ENCODE measurements around the gene CD81. TPM values are rescaled to one million over a fixed set of nuclear protein-coding genes. Genes with fewer than 3 reads are reported as not detected.

Gene CD81
- total and polyA plus RNA-seq, 2 donors (not counting 1 experiment from before 2014, with no cell fraction given): 438 to 611 TPM

DNA sequence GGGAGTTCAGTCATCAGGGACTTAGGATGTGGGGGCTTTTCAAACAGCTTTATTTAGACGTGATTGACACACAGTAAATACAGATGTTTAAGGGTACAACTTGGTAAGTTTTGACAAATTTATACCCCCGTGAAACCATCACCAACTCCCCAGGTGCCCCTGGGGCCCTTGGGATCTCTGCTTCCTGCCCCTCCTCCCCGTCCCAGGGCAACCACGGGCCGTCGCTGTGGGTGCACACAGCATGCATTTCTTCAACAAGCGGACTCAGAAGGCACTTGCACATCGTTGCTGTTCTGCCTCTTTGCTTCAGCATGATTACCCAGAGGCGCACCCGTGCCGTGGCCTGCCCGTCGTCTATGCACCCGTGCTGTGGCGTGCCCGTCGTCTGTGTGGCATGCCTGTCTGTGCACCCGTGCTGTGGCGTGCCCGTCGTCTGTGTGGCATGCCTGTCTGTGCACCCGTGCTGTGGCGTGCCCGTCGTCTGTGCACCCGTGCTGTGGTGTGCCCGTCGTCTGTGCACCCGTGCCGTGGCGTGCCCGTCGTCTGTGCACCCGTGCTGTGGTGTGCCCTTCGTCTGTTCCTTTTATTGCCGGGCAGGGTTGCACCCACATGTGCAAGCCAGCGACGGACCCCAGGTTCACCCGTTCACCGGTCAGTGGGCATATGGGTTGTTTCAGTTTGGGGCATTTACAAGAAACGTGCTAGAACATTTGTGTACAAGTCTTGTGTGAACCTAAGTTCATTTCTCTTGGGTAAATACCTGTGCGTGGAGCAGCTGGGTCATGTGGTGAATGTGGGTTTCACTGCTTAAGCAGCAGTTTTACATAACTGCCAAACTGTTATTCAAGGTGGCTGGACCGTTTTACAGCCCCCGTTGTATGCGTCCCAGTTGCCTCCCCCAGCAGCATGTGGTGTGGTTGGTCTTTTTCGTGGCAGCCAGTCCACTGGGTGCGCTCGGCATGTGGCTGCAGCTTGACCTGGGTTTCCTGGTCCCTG is 8.3 kb downstream of the CD81 start:
- TF ChIP-seq EZH2 (IDR thresholded peaks at IDR 0.05; ENCODE audit: low read length, missing control alignments): no peak
- TF ChIP-seq, protein P1, sequence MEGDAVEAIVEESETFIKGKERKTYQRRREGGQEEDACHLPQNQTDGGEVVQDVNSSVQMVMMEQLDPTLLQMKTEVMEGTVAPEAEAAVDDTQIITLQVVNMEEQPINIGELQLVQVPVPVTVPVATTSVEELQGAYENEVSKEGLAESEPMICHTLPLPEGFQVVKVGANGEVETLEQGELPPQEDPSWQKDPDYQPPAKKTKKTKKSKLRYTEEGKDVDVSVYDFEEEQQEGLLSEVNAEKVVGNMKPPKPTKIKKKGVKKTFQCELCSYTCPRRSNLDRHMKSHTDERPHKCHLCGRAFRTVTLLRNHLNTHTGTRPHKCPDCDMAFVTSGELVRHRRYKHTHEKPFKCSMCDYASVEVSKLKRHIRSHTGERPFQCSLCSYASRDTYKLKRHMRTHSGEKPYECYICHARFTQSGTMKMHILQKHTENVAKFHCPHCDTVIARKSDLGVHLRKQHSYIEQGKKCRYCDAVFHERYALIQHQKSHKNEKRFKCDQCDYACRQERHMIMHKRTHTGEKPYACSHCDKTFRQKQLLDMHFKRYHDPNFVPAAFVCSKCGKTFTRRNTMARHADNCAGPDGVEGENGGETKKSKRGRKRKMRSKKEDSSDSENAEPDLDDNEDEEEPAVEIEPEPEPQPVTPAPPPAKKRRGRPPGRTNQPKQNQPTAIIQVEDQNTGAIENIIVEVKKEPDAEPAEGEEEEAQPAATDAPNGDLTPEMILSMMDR (conservative IDR thresholded peaks at IDR 0.05 in 1 of 2, IDR thresholded peaks at IDR 0.05 in 1 of 2; ENCODE audit: low read depth in 1 of 2, low read length in 2 of 2): no peak
- H2AFZ ChIP-seq (ENCODE audit: low read length): no peak overlapping the region
- no peak overlapping the region for H3K9ac ChIP-seq (ENCODE audit: insufficient read depth, low read length)
- no peak overlapping the region for H3K4me3 ChIP-seq (replicated peaks in 1 of 4; ENCODE audit: control extremely low read depth in 1 of 4, insufficient read depth in 1 of 4, low read depth in 3 of 4, low read length in 4 of 4)
- H3K27ac ChIP-seq (ENCODE audit: insufficient read depth, low read length): no peak overlapping the region
- peaks cover 23% of the 10 kb centered on the region for H3K36me3 ChIP-seq (ENCODE audit: control insufficient read depth, insufficient read depth, low read length)
- peaks cover 97% of the 10 kb centered on the region for H3K79me2 ChIP-seq (ENCODE audit: control insufficient read depth, insufficient read depth, low read length)
- H3K27me3 ChIP-seq (ENCODE audit: control insufficient read depth, insufficient read depth, low read length): no peaks in the 10 kb centered on the region
- H4K20me1 ChIP-seq (ENCODE audit: control insufficient read depth, extremely low read depth, insufficient read depth, low read length): peaks cover 5% of the 10 kb centered on the region
- H3K4me1 ChIP-seq (ENCODE audit: control insufficient read depth, extremely low read depth, insufficient read depth, low read length): peaks cover 73% of the 10 kb centered on the region
- H3K9me3 ChIP-seq (ENCODE audit: control insufficient read depth, insufficient read depth, low read depth, low read length): no peaks in the 10 kb centered on the region
- DNase-seq (ENCODE audit: low read depth in 2 of 2): no peak
- peak overlapping the region; percentile 33 for H3K4me2 ChIP-seq (ENCODE audit: extremely low read depth, insufficient read depth, low read length)

DNA sequence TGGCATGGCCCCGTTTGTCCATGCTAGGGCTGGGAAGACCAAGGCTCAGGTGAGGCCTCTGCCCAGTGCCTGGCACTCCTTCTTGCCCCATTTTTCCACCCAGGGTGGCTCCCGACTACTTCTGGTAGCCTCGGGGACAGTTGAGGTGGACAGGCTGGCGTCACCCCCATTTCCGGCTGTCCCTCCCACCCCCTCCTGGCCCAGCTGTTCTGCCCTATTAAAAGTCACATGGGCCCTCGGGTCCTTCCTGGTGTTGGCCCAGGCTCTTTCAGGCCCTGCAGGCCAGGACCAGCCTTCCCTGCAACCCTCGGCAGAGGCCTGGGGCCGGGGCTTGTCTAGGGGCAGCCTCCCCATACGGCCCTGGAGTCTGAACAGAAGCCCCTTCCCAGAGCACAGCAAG is 9.5 kb downstream of the CD81 start:
- no peak overlapping the region for H2AFZ ChIP-seq (ENCODE audit: low read length)
- H4K20me1 ChIP-seq (ENCODE audit: control insufficient read depth, extremely low read depth, insufficient read depth, low read length): no peaks in the 10 kb centered on the region
- H3K36me3 ChIP-seq (ENCODE audit: control insufficient read depth, insufficient read depth, low read length): peaks cover 24% of the 10 kb centered on the region
- TF ChIP-seq EZH2 (IDR thresholded peaks at IDR 0.05; ENCODE audit: low read length, missing control alignments): no peak
- TF ChIP-seq, protein P1 (conservative IDR thresholded peaks at IDR 0.05 in 1 of 2, IDR thresholded peaks at IDR 0.05 in 1 of 2; ENCODE audit: low read depth in 1 of 2, low read length in 2 of 2): no peak
- H3K4me1 ChIP-seq (ENCODE audit: control insufficient read depth, extremely low read depth, insufficient read depth, low read length): peaks cover 63% of the 10 kb centered on the region
- peak overlapping the region; percentile 52 for H3K9ac ChIP-seq (ENCODE audit: insufficient read depth, low read length)
- peaks cover 95% of the 10 kb centered on the region for H3K79me2 ChIP-seq (ENCODE audit: control insufficient read depth, insufficient read depth, low read length)
- H3K4me2 ChIP-seq (ENCODE audit: extremely low read depth, insufficient read depth, low read length): peak overlapping the region; percentile 64
- H3K27me3 ChIP-seq (ENCODE audit: control insufficient read depth, insufficient read depth, low read length): no peaks in the 10 kb centered on the region
- no peaks in the 10 kb centered on the region for H3K9me3 ChIP-seq (ENCODE audit: control insufficient read depth, insufficient read depth, low read depth, low read length)
- peak overlapping the region; percentile 82 for H3K27ac ChIP-seq (ENCODE audit: insufficient read depth, low read length)
- DNase-seq (ENCODE audit: low read depth in 2 of 2): no peak
- no peak overlapping the region for H3K4me3 ChIP-seq (replicated peaks in 1 of 4; ENCODE audit: control extremely low read depth in 1 of 4, insufficient read depth in 1 of 4, low read depth in 3 of 4, low read length in 4 of 4)

- H4K20me1 ChIP-seq (ENCODE audit: control insufficient read depth, extremely low read depth, insufficient read depth, low read length): no peaks in the 10 kb centered on the region
- peaks cover 57% of the 10 kb centered on the region for H3K4me1 ChIP-seq (ENCODE audit: control insufficient read depth, extremely low read depth, insufficient read depth, low read length)
- peak; percentile 27 to 44 for DNase-seq (ENCODE audit: low read depth in 2 of 2)
Measured at GRCh38 chr11:2387266-2387987, 10.3 kb downstream of the CD81 start.

More at GRCh38 chr11:2387266-2387987, 10.3 kb downstream of the CD81 start:
- peak overlapping the region in 1 of 4 experiments; percentile 10 for H3K4me3 ChIP-seq (replicated peaks in 1 of 4; ENCODE audit: control extremely low read depth in 1 of 4, insufficient read depth in 1 of 4, low read depth in 3 of 4, low read length in 4 of 4)
- H3K9me3 ChIP-seq (ENCODE audit: control insufficient read depth, insufficient read depth, low read depth, low read length): no peaks in the 10 kb centered on the region
- H3K9ac ChIP-seq (ENCODE audit: insufficient read depth, low read length): peak overlapping the region; percentile 52
- H3K4me2 ChIP-seq (ENCODE audit: extremely low read depth, insufficient read depth, low read length): peak overlapping the region; percentile 64
- peak overlapping the region; percentile 82 for H3K27ac ChIP-seq (ENCODE audit: insufficient read depth, low read length)
- TF ChIP-seq, protein P1 (conservative IDR thresholded peaks at IDR 0.05 in 1 of 2, IDR thresholded peaks at IDR 0.05 in 1 of 2; ENCODE audit: low read depth in 1 of 2, low read length in 2 of 2): no peak
- no peak for TF ChIP-seq EZH2 (IDR thresholded peaks at IDR 0.05; ENCODE audit: low read length, missing control alignments)
- peaks cover 95% of the 10 kb centered on the region for H3K79me2 ChIP-seq (ENCODE audit: control insufficient read depth, insufficient read depth, low read length)
- H3K36me3 ChIP-seq (ENCODE audit: control insufficient read depth, insufficient read depth, low read length): peaks cover 26% of the 10 kb centered on the region
- H3K27me3 ChIP-seq (ENCODE audit: control insufficient read depth, insufficient read depth, low read length): no peaks in the 10 kb centered on the region
- no peak overlapping the region for H2AFZ ChIP-seq (ENCODE audit: low read length)
